ENCODE data around the gene CHD2. TPM values are rescaled to one million over a fixed set of nuclear protein-coding genes. Genes with fewer than 3 reads are reported as not detected.

The CHD2 gene
- total RNA-seq, 1 experiment from 2014 or later, result 26.6 TPM

DNA sequence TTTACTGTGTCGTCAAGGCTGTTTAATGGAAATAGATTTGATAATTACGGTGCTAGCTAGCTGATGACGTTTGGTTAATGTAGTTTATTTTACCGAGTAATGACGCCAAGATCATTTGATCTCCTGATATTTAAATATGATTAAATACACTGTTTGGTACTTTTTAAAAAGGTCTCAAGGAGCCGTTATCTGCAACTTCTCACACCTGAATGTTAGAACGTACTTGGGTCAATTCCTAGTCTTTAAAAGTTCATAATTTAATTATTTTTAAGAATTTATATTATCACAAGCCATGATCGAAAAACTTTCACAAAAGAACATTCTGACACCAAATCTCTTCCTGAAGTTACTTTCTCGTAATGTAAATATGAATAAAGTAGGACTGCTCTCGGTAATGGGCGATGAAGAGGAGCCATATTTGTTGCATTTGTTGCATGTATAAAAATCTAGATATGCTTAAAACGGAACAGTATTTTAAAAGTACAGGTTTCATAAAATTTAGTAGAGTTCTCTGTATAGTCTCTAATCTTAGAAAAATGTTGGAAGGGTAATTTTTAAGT, 16.2 kb upstream of the CHD2 start:
- peak; percentile 62 for DNase-seq (ENCODE audit: low read depth)
- in situ Hi-C loops (cut with HindIII; ENCODE audit: low pct_unique_long_range_greater_than_20kb, low sequenced_read_pairs), result no loop called here

DNA sequence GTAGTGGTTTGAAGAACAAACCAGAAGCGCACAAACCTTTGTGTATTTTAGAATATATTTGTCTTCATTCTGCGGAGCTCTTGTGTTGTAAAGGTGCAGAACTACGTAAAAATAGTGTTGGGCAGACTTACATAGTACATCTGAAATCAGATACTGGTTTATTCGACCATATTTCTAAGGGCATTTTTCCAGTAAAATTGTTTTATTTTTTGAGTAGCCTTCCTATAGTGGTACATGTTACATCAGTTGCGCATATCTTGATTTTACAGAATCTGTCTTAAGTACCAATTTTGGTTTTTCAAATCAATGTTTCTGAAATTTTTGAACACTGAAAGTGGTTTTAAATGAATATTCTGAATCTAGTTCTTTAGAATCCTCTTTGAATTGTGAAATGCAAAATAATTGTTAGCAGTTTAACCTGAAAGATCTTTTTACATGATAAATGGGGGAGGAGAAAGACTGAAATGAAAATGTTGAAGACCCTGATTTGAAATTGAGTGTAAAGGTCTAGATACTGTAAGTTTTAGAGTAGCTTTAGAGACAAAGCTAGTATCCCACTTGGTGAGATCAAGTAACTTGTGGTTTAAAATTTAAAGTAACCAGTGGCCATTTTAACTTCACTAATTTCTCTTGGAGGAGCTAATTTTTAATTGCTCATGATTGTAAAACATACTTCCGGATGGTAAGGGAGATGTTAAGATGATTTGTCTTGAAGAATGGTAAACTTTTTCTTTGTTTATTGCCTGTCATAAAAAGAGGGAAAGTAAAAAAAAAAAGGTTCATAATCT, 15.5 kb upstream of the CHD2 start:
- peak; percentile 41 for DNase-seq (ENCODE audit: low read depth)
- in situ Hi-C loops (cut with HindIII; ENCODE audit: low pct_unique_long_range_greater_than_20kb, low sequenced_read_pairs), result no loop called here

DNA sequence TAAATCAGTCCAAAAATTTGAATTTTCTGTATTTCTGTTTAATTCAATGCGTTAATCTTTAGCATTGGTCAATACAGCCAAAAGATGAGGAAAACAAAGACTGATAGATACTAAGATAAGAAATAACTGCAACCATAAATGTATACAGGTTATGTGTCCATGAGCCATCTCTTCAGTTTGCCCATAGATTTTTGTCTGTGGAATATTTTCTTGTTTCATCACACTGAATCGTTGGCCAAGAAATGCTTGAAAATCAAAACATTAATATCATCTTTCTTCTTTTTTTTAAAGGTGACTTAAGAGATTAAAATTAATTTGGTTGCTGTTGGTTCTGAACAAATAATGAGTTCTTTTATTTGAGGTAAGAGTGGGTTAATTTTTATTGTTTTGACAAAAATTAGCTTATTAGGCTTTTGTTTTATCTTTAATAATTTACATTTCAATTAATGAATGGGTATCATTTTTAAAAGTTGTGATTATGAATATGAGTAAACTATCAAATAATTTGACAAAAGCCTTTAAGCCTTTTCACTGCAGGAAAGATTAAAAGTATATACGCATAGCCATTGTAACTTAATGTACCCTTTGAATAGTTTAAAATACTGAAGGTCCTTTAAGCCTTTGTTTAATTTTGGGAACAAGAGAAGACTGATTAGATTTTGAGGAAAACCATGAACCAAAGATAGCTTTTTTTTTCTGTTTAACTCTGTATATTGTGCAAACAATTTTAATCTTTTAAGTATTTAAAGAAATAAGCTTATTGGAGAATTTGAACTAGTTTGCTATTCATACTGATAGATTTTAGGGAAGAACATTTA, 14.7 kb upstream of the CHD2 start:
- DNase-seq (ENCODE audit: low read depth), result peak; percentile 35
- in situ Hi-C loops (cut with HindIII; ENCODE audit: low pct_unique_long_range_greater_than_20kb, low sequenced_read_pairs), result no loop called here

DNA sequence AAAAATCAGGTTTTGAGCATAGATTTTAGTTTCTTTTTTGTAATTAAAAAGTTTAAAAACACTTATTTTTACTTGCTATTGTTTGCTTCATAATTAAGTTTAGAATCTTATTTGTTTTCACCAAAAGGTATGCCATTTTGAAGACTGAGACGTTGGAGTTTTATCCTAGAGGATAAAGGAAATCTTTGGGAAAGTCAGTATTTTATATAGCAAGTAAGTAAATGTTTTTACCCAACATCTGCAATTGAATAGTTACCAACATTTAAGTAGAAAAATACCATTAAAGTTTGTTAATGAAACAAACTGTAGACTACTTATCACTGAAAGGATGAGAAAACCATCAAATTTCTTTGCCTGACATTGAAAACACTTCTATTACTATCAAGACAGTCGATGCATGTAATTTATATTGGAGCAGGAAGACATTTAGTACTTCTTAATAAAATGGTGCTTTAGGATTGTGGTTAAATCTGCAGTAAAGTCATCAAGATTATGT, 14.0 kb upstream of the CHD2 start:
- in situ Hi-C loops (cut with HindIII; ENCODE audit: low pct_unique_long_range_greater_than_20kb, low sequenced_read_pairs), result no loop called here
- no peak for DNase-seq (ENCODE audit: low read depth)

DNA sequence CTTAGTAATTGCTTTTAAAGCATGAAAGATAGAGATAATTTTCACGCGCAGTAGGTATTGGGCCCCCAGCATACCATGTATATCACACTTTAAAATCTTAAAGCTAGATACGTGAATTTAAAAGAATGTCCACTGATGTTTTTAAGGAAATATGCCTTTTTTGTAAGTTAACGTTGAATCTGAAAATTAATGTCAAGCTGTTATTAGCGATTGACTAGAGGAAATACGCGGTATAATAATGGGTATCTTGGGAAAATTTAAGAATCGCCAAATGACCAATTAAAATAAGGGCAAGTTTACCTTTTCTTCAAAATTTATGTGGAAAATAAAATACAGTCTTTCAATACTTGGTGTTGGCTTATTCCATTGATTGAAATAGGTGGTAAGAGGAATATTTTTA, 13.3 kb upstream of the CHD2 start:
- in situ Hi-C loops (cut with HindIII; ENCODE audit: low pct_unique_long_range_greater_than_20kb, low sequenced_read_pairs), result no loop called here
- no peak for DNase-seq (ENCODE audit: low read depth)

DNA sequence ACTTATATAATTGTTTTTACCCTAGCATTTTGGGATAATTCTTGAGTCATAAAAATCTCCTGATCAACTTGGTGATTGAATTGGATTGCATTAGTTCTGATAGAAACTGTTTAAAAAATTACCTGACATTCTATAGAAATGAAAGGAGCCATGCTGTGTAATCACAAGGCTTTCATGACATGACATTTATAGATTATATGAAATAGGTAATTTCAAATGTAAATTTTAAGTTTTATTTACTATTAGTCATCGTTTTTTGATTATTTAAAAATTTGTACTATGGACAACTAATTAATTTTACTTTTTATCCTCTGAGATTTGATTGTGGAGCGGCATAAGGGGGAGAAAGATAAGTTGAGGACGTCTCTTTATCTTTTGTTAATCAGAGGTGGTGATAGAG, 12.3 kb upstream of the CHD2 start:
- in situ Hi-C loops (cut with HindIII; ENCODE audit: low pct_unique_long_range_greater_than_20kb, low sequenced_read_pairs), result no loop called here
- DNase-seq (ENCODE audit: low read depth), result no peak

DNA sequence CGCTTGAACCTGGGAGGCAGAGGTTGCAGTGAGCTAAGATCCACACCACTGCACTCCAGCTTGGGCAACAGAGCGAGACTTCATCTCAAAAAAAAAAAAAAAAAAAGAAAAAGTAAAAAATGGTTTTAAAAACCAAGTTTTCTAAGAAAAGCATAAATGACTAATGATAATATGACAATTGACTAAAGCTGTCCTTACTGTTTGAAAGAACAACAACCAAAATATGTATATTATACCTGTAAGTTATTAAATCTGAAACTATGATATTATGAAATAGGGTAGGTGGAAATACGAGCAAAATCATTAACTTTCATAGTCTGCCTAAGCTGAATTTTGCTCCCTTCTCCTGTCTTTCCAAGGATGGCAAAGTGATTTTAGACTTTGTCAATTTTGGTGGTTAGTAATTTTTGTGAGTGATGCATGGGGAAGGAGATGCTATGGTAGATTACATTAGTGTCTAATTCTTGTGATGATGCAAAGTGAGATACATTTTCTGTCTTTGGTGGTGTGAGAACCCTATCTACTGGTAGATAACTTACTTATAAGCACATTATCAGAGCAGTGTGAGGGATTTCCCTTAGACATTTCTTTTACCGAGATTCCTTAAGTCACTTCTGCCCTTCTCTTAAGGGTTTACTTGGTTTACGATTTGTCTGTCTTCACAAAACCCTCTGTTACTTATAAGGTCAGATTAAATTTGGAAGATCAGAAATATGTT, 10.6 kb upstream of the CHD2 start:
- no peak for DNase-seq (ENCODE audit: low read depth)
- in situ Hi-C loops (cut with HindIII; ENCODE audit: low pct_unique_long_range_greater_than_20kb, low sequenced_read_pairs), result no loop called here

DNA sequence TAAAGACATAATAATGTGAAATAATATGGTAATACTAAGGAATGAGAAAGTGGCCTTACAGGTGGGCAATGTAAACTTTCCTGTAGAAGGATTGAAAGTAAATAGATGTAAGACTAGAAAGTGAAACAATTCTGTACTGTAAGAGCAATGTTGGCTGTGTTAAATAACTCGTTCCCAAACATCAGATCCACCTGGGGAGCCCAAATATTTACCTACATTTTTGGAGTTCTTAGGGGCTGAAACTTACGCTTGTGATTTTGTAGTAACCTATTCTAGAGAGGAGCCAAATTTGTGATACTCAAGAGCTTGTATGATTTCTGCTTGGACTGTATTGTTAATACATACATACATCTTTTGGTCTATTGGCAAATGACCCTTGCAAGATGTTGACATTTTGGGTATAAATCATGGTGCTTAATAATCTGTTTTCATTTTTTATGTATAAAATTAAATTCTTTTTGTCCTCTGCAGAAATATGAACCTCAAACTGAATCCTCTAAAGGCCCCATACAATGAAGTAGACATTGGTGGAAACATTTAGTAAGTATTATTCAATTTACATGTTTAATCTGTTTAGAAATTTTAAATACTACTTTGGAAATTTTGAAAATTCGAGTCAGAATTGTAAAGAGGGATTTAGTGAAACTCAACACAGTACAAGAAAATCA, 8.5 kb upstream of the CHD2 start:
- DNase-seq (ENCODE audit: low read depth), result no peak
- in situ Hi-C loops (cut with HindIII; ENCODE audit: low pct_unique_long_range_greater_than_20kb, low sequenced_read_pairs), result no loop called here

DNA sequence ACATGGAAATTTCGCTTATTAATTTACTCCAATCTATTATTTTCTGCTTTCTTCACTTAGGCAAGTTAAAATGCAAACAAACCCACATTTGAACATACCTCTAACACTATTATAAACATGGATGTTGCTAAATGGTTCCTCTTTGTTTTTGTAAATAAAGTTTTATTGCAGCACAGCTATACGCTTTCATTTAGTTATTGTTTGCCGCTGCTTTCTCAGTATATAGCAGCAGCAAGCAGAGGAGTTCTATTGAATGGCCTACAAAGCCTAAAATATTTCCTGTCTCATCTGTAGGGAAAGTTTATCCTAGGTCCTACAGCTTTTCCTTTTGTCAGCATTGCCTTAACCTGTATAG, 7.9 kb upstream of the CHD2 start:
- in situ Hi-C loops (cut with HindIII; ENCODE audit: low pct_unique_long_range_greater_than_20kb, low sequenced_read_pairs), result no loop called here
- DNase-seq (ENCODE audit: low read depth), result no peak

DNA sequence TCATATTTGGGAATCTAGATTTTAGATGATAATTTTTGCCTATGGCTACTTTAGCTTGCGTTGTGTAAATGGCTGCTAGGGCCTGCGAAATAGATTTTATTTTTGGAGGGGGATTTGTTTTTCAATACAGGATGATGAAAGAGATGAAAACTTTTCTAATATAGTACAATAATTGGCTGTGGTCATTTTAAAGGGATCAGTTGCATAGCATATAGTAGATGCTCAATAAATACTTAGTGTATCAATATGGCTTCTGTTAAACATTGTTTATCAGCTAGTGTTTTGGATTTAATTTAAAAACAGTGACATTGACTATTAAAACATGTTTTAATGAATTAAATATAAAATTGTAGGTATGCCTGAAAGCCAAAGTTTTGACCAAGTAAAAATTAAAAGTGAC, 6.9 kb upstream of the CHD2 start:
- DNase-seq (ENCODE audit: low read depth), result no peak
- in situ Hi-C loops (cut with HindIII; ENCODE audit: low pct_unique_long_range_greater_than_20kb, low sequenced_read_pairs), result no loop called here

DNA sequence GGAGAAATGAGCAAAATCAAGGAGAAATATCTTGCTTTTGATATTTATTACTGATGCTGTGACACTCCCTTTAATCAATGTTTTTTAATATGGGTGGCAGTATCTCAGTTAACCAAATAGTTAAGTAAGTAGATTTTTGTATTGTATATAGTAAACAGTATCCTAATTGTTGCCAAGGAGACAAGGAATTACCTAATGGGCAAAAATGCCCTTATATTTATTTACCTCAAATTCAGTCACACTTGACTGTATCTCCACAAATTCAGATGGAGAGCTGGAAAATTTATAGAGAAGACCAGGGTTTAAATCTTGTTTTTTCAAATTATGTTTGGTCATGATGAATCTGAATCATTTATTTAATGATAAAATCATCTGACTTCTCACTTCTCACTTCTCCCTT, 3.6 kb upstream of the CHD2 start:
- in situ Hi-C loops (cut with HindIII; ENCODE audit: low pct_unique_long_range_greater_than_20kb, low sequenced_read_pairs), result no loop called here
- DNase-seq (ENCODE audit: low read depth), result no peak

DNA sequence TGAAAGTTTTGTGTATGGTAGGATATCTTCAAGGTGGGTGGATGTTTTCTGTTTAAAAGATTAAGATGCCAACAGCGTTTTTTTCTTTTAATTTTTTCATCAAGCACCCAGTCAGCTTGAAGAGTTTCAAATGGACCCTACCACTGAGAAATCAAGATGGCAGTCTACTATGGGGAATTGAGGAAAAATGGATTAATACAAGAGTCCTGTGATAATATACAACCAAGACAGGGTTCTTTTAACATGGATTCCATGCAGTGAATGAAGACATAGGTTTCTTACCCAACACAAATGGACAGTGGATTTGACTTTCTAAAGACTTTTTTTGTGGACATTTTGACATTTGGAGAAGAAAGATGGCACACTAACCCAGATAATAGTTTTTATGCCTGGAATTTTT, 2.5 kb upstream of the CHD2 start:
- in situ Hi-C loops (cut with HindIII; ENCODE audit: low pct_unique_long_range_greater_than_20kb, low sequenced_read_pairs), result no loop called here
- no peak for DNase-seq (ENCODE audit: low read depth)

DNA sequence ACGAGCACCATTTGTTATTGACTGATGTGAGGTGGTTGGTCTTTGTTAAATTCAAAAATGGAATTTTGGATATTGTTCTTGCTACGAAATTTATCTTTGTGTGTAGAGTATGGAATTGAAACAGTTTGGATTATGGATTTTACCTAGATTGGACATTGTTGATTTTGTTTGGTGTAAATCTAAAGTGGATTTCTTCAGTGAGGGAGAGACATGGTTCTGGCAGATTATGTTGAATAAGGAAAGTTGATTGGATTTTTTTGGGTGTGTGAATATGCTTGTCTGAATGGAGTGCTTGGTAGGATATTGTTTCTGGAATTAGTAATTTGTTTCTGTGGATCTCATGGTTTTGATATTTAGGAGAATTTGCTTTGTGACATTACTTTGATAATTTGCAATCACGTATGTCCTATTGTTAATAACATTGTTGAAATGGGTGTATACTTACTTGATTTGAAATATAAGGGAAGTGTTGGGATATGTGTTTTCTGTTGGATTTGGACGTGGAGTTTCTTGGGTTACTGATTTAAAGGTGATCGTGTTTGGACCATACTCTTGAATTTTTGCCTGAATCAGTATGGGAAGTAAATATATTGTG, 1.0 kb upstream of the CHD2 start:
- in situ Hi-C loops (cut with HindIII; ENCODE audit: low pct_unique_long_range_greater_than_20kb, low sequenced_read_pairs), result no loop called here

DNA sequence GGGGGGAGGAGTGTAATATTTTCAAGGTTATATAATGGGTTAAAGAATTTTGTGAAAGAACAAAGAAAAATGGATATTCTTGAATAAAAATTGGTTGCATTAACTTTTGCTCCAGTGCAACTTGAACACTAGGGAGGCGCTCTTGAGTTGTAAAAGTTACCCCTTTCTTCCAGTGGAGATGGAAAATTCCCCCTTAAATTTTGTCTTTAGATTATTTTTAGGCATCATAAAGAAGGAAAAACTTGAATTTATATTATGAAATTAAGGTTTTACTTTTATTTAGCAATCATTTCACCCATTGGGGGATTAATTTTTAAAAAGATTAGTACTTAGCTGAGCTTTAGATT, 550 bp upstream of the CHD2 start:
- in situ Hi-C loops (cut with HindIII; ENCODE audit: low pct_unique_long_range_greater_than_20kb, low sequenced_read_pairs), result no loop called here
- no peak for DNase-seq (ENCODE audit: low read depth)

More for the DNA sequence above, 1.0 kb upstream of the CHD2 start:
- no peak for DNase-seq (ENCODE audit: low read depth)

DNA sequence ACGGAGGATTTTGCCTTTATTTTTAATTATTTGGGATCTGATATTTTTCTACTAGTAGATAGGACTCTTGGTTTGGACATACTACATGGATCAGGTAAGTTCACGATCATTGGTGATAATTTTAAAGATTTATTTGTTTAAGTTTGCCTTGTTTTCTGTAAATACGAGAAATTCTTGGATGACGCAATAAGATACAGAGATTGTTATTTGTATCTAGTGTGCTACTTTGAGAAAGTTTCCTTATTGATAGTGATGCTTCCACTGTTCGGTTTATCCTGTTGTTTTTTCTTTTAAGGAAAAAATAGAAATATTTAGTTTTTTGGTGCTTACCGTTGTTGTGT, 577 bp downstream of the CHD2 start:
- in situ Hi-C loops (cut with HindIII; ENCODE audit: low pct_unique_long_range_greater_than_20kb, low sequenced_read_pairs), result loop anchor here (25.0 kb wide), 1 partner anchor 88 kb away; no protein-coding TSS in a partner anchor
- DNase-seq (ENCODE audit: low read depth), result no peak

DNA sequence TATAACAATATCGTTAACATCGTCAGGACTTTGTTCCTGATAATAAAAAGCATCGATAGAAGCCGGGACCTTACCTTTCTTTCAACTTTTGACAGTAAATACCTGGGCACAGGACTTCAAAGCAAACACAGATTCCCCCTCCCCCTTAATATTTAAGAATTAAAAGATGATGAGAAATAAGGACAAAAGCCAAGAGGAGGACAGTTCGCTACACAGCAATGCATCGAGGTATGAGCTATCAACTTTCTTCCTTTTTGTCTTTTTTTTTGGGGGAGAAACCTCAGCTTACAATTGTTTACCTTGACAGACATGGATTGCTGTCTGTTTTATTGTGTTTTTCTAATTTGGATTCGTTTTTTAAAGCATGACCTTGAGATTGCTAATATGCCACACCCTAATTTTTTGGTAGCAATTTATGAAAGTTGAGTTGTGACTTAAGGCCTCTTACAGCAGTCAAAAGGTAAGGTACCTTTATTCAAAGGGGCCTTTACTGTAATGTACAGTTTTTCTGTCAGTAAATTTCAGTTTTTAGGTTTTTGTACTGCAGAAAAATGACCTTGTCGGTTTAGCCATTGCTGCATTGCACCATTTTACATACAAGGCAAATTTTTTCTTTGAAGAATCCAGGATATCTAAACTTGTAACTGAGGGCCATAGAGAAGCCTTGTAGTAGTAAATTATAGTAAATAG, 1.1 kb downstream of the CHD2 start:
- in situ Hi-C loops (cut with HindIII; ENCODE audit: low pct_unique_long_range_greater_than_20kb, low sequenced_read_pairs), result loop anchor here (25.0 kb wide), 1 partner anchor 89 kb away; no protein-coding TSS in a partner anchor
- peak; percentile 64 for DNase-seq (ENCODE audit: low read depth)

DNA sequence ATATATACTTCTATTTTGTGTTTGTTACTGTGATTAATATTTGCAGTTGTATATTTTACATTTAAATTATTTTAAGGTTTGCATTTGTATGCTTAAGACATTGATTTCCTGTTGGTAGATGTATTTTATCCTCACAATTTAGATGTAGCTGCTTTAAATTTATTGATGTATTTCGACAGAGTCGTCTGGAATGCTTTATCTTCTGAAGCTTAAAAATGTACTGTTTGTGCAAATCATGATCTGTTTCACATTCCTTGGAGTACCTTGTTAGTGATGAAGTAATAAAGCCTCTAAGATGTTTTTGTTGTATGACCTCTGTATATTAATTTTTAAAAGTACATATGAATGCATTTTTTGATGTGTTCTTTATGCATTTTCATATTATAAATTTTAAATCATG, 1.9 kb downstream of the CHD2 start:
- no peak for DNase-seq (ENCODE audit: low read depth)
- in situ Hi-C loops (cut with HindIII; ENCODE audit: low pct_unique_long_range_greater_than_20kb, low sequenced_read_pairs), result loop anchor here (25.0 kb wide), 1 partner anchor 90 kb away; no protein-coding TSS in a partner anchor

Measured in Caki2 (cell line).